NCI-H2107 (cell line): ENCODE measurements around the gene FOXN1.

ENCODE experiments used
- DNase-seq: peaks from one replicate; lab custom pipeline; 2025; lab: John Stamatoyannopoulos, UW

Gene FOXN1

DNA sequence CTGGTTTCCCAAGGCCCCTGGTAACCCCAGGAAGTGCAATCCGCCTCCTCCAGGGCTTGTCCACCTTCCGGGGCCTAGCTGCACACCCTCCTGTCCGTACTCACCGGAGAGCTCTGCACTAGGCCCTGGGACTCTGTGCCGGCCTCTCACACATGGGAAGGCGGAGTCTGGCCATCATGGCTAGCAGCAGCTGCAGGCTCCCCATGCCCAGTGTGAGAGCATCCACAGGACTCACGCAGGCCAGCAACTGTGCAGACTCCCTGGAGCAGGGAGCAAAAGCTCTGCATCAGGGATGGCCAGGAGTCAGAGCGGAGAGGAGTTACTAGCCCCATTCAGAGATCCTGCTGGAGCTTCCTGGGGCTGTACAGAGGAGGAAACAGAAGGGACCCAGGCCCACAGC lies 20.2 kb downstream of the FOXN1 start:
- DNase-seq = no peak

DNA sequence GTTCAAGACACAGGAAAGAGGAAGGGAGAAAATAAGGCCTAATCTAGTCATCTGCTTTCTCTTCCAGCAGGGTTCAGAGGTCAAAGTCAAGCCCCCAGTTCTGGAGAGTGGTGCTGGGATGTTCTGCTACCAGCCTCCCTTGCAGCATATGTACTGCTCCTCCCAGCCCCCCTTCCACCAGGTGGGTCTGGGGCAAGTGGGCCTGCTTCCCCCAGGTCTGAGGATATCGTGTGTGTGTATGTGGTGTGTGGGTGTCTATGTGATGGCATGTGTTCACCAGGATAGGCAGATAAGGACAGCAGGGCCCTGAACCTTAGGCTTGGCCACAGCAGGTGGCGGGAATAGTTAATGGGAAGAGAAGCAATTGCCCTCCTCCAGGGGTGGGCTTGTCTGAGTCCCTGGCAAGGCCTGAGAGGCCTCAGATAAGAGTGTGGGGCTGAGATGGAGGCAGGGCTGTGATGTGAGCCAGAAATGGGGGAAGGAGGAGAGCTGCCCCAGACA lies 21.1 kb downstream of the FOXN1 start:
- no peak for DNase-seq

DNA sequence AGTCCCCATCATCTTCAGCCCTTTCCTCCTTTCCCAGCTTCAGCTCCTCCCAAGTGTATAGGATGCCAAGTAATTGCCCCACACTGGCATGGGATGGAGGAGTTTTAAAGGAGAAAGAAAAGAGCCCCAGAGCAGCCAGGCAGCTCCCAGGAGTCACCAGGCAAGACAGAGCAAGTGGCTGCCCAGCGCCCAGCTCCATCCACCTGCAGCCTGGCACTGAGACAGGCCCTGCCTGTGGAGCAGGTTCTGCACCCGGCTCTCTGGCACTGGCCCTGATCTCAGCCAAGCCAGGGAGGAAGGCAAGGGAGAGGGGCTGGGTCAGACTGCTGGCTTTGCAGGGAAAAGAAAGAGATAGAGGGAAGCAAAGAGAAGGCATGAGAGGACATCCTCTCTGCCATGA lies 21.7 kb downstream of the FOXN1 start:
- DNase-seq = no peak

DNA sequence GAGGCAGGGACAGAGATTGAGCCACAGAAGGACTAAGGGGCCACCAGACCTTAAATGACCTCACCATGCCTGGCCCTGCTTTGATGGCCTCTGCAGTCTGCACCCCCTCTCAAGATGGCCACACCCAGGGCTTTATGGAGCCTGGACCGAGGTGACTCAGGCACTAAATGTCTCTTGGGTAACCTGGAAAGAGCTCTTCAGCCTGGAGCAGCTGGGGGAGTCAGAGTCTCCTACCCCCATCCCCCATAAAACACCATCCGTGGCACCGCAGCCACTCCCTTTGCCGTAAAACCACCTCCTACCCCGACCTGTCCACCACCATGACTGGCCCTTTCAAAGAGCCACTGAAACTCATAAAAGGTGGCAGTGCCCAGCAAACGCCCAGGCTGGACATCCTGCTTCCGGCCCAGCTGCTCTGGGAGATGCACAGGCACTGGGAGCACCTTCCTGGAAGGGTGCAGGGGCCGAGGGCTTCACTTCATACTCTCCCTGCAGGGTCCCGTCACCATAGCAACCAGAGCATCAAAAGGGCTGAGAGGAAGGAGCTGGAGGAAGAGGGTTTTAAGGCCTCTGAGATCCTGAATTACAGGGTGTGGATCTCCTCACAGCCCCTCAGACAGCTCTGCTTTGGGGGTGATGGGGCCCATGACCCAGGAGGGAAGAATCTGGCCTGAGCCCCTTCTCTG lies 22.3 kb downstream of the FOXN1 start:
- no peak for DNase-seq

DNA sequence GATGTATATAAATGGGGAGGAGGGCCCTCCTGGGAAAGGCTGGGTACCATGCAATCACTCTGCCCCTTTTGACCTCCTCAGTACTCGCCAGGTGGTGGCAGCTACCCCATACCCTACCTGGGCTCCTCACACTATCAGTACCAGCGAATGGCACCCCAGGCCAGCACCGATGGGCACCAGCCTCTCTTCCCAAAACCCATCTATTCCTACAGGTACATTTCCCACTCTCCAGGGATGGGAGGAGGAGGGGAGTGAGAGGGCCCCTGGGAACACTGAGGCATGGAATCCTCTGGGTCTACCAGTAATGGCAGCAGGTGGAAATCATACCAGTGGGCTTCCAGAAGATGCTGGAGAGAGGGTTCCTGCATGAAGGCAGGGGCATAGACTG lies 22.9 kb downstream of the FOXN1 start:
- DNase-seq = no peak

DNA sequence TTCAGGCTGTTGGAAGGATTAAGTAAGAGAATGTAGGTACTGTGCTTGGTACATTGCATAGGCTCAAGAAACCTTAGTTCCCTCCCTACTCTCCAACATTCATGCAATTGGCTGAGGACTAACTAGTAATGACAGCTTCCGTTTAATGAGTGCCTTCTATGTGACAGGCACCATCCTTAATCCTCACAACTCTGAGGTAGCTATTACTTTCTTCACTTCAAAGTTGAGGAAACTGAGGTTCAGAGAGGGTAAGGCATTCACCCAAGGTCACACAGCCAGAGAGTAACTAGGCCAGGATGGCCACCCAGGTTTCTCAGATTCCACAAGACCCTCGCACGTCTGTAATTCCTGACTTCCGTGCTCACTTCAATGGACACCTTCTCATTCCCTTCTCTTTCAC lies 24.1 kb downstream of the FOXN1 start:
- no peak for DNase-seq

DNA sequence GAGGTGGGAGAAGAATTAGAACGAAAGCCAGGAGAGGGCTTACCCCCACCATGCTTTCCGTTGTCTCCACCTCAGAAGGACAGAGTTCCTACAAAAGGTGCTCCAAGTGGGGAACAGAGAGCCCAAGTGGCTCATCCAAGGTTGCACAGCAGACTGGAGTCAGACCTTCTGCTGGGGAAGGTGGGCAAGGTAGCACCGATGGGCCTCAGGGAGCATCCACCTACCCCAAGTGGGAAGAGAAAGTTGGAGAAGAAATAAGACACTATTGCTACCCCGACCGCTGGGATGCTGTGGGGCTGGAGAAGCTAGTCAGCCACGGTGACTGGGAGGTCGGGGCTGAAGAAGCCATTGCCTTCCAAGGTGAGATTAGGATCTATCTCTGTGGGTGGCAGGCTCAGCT lies 24.8 kb downstream of the FOXN1 start:
- no peak for DNase-seq

DNA sequence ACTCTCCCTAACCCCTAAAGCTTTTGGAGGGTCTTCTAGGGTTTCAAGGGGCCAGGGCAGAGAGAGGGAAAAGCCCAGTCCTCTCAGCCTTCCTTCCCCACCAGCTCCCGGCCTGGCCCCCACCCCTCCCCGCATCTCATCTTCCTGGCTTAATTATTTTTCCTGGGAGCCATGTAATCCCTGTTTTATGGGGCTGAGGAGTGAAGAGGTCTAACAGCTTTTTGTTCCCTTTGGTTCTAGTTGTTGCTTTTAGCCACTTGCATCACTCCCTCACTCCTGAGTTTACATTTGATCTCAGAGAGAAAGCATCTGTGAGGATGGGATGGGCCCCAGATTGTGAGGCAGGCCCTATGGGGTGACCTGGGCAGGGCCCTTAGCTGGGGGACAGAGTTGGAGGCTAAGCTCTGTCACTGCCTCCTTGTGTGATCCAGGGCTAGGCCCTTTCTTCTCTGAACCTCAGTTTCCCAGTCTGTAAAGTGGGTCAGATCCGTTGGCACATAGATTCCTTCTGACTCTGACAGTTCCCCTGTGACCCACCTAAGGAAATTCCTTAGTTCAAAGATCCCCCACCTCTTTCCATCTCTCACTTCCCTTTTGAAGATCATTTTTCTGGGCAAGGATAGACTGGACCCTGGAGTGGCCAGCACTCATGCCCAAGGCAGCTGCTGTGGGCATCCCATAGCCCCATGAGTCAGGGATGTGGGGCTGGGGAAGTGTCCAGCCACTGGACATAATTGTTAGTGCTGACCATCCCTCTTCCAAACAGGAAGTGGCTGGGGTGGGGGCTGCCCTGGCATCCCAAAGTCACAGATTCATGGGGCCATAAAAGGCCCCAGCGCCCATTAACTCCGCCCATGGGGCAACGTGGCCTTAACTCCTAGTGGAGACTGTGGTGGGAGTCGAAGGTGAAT lies 26.2 kb downstream of the FOXN1 start:
- no peak for DNase-seq

DNA sequence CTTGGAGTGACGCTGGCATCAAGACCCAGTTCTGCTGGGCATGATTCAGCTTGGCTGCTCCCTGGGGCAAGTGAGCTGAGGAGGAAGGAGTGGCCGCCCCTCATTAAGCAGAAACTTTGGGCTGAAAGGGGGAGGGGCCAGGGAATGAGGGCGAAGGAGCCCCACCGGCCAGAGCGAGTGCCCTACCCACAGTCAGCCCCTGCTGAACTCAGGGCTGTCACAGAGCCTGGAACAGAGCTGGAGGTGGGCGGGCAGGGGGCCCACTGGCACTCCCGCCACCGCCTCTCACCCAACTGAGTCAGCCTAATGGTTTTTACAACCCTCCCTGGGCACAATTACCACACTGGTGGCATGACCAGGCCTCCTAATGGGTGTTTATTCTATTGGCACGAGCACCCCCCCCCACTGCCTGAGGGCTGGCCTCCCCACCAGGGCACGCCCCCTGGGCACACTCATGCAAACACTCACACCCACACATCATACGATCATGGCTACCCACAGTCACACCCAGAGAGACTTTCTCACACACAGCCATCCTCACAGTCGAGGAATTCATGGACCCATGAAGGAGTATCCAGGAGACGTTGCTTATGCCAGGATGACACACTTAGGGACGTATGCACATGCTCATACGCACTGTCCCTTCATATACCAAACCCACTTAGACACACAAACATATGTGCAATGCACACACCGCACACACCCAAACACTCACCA lies 27.1 kb downstream of the FOXN1 start:
- no peak for DNase-seq

DNA sequence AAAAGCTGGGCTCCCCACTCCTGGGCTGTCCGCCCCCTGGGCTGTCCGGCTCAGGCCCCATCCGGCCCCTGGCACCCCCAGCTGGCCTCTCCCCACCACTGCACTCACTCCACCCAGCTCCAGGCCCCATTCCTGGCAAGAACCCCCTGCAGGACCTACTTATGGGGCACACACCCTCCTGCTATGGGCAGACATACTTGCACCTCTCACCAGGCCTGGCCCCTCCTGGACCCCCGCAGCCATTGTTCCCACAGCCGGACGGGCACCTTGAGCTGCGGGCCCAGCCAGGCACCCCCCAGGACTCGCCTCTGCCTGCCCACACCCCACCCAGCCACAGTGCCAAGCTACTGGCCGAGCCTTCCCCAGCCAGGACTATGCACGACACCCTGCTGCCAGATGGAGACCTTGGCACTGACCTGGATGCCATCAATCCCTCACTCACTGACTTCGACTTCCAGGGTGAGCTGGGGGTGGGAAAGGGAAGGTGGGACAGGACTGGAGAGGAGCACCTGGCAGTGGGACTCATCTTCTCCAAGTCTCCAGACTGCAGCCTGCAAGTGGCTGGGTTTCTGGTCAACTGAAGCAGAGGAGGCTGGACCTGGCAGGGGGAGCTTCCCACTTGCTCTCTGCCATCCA lies 28.7 kb downstream of the FOXN1 start:
- no peak for DNase-seq

DNA sequence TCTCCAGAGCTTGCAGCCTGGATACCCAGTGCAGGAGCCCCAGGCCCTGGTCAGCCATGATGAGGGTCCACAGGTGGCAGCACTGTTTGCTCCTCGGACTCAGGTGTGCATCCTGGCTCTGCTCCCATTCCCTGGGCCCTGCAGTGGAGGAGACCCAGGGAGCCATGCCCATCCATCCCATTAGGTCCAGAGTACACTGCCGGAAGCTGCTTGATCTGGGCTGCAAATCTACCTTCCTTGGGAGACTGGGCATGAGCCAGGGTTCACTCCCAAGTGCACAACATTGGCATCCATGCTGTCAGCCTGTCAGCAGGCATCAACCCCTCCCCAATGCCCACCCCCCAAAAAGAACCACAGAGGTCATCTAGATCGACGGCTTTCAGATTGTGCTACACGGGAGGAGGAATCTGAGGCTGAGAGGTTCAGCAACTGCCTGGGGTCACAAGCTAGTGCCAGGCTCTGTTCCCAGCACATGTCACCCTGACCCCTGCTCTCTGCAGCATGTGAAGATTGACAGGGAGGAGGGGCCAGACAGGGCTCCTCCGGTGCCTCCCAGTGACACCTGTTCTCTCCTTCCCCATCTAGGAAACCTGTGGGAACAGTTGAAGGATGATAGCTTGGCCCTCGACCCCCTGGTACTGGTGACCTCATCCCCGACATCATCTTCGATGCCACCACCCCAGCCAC lies 30.5 kb downstream of the FOXN1 start:
- DNase-seq = no peak

DNA sequence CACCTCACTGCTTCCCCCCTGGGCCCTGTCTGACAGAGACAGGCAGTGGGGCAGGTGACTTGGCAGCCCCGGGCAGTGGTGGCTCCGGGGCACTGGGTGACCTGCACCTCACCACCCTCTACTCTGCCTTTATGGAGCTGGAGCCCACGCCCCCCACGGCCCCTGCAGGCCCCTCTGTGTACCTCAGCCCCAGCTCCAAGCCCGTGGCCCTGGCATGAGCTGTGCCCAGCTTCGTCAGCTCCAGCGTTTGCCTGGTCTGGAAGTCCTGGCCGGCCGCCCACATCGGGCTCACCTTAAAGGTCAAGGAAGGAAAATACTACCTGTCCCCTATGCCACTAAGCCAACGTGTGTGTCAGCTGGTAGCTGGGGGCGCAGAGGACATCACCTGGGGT lies 31.1 kb downstream of the FOXN1 start:
- DNase-seq = no peak

DNA sequence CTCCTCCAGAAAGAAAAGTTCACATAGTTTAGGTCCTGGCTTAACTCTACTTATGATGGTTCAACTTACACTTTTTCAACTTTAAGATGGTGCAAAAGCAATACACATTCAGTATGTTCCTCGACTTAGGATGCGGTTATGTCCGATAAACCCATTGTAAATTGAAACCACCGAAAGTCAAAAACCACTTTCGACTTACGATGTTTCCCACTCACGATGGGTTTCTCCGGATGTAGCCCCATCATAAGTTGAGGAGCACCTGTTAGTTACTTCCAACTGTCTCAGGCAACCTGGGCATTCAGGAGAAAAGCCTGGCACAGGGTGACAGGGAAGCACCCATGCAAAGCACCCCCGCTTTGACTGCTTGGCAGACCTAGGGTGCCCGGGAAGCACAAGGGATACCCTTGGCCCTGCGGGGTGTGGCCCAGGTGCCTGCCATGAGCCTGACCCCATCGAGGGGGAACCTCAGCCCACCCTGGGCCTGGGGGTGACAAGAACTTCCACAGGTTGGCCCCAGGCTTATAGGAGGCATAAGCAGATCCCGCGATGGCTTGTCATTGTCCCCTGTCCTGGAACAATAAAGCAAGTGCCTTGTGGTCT lies 32.2 kb downstream of the FOXN1 start:
- no peak for DNase-seq

DNA sequence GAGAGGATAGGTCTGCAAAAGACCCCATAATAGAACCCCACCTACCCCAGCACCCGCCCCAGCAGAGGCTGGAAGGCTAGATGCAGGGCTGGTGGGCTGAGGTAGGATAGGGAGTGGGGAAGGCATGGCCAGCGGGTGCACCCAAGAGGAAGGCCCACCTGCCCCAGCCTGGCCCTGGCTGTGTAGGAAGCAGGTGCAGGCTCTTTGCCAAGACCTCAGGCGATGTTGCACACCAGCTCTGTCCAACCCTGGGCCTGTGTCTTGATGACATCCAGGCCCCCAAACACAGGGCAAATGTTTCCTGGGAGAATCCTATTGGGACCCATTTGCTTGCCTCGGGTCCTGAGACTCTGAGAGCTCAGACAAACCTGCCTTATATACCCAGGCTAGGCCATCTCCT lies 34.1 kb downstream of the FOXN1 start:
- no peak for DNase-seq

DNA sequence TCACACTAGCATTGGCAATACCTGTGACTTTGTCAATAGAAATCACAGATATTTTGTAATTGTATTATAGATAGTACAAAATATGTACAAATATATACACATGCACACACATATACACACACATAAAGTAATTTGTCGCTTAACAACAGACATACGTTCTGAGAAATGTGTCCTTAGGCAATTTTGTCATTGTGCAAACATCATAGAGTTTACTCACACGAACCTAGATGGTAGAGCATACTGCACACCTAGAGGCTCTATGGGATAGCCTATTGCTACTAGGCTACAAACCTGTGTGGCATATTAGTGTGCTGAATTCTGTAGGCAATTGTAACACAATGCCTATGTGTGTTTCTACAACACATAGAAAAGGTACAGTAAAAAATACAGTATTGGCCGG lies 35.3 kb downstream of the FOXN1 start:
- DNase-seq = no peak

DNA sequence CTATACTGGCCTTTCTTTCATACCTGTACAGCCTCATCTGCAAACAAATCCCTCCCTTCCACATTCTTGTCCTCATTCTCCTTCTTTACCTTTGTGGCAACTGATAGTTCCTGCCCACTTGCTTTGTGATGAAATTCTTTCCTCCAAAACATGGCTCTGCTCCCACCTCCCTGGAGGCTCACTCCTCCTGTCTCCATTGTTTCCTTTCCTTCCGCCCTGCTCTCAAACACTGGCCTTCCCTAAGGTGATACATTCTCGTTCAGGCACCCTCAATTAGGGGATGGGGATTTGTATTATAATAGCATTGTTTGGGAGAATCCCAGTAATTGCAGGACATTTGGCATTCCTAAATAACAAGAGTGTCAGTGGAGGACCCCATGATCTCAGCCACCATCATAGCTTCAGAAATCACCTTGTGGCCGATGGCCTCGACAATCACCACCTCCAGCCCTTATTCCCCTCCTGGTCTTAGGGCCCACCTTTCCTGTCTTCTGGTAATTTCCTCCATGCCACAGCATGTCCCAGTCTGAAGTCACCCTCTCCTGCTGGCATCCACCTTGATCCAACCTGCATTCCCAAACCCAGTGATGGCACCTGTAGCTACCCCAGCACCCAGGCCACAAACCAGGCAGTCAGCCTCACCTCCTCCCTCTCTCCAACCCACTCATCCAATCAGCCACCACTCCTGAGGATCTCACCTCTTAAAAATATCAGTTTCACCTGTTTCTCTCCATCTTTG lies 38.4 kb downstream of the FOXN1 start:
- no peak for DNase-seq

DNA sequence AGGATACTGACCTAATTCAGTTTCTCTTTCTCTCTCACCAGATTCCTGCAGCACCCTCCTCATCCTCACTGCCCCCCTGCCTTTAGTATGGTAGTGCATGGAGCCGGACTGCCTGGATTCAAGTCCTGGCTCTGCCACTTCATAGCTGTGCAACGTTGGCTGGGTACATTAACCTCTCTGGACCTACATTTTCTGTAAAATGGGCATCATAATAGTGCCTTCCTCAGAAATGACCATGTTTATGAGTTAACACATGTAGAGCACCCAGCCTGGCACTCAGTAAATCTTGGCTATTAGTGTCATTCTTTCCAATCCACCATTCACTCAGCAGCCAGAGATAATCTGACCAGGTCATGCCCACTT lies 39.0 kb downstream of the FOXN1 start:
- DNase-seq = no peak

DNA sequence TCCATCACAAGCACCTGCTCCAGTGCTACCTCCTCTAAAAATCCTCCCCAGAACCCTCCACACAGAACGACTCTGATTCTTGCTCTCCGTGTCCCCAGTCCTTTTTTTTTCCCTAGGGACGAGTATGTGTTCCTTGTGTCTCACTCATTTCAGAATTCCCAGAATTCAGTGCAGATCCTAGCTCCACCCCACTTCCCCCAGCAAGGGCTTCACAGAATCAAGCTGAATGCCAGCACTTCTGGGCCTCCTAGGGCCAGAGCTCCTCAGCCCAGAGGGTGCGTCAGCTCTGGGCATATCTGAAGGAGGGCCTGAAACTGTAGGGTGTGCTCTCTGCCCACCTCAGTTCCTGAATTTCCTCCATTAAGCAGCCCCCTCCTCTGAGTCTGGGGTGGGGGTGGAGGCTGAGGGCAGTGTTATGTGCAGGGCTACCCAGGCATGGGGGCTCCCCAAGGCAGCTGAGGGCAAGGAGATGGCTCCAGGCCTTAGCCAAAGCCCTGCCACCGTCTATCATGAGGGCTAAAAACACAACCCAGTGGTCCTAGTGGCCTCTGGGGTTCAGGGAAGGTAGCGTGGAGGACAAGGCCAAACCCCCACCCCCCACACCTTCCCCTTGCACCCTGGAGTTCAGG lies 39.8 kb downstream of the FOXN1 start:
- no peak for DNase-seq

DNA sequence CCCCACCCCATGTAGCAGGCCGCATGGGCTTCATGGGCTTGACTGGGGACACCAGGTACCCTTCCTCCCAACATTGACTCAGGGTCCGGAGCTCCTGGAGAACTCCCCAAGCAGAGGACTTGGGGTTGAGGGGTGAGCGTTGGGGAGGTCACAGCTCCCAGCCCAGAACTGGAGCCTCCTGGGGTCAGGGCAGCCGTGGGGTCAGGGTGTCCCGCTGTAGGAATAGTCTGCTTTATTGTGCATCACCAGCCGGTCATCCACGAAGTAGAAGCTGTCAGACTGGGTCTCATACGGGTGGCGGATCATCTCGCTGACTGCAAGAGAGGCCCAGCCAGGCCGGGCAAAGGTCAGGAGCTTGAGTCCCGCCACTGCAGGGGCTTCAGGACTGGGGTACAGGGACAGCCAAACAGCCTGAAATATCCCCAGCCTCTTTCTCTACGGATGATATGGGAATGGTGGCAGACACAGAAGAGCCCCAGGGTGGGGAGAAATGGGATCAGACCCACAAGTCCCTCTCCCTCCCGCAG lies 41.0 kb downstream of the FOXN1 start:
- no peak for DNase-seq
